H1 (cell line): Measurements from ENCODE around the gene DBNDD2. TPM values are rescaled to one million over a fixed set of nuclear protein-coding genes. Genes with fewer than 3 reads are reported as not detected.

Experiments used
- CREB1 ChIP-seq: IDR thresholded peaks from 2 replicates; pipeline ENCODE4 v1.6.1; 2012; ENCODE audit warnings: inconsistent platforms
- POU5F1 ChIP-seq: IDR thresholded peaks from 2 replicates; pipeline ENCODE4 v1.6.1; 2011; ENCODE audit warnings: low read depth, mild to moderate bottlenecking, low read length, moderate library complexity
- RBBP5 ChIP-seq: IDR thresholded peaks from 2 replicates; pipeline ENCODE4 v1.7.1; 2012; ENCODE audit warnings: low read depth, mild to moderate bottlenecking, inconsistent platforms, low read length, moderate library complexity, borderline replicate concordance
- TBP ChIP-seq: IDR thresholded peaks from 2 replicates; pipeline ENCODE4 v1.6.1; 2011; ENCODE audit warnings: low read depth, low read length, improper control_type of control experiment
- polyA plus RNA-seq, 7 experiments: library from polyadenylated mRNA; depleted of rRNA in 3 of 7; stranded (reverse) in 5 of 7; unstranded in 2 of 7; fragments of >200 nt in 5 of 7; fragments of 200-250 nt in 2 of 7; gene quantifications; 1 replicate in 5 of 7; 2 replicates in 1 of 7; 4 replicates in 1 of 7; pipeline versions ENCODE4 v1.2.1 to v1.2.3, GENCODE V29; 2011 to 2013; ENCODE audit warnings: missing spikeins in 2 of 7, mixed read lengths in 2 of 7
- total RNA-seq: library from RNA; stranded (reverse); fragmentation: NEBNext Ultra II Directional; extraction: Animal tissue kit (Norgen Biotek cat#: 25700); gene quantifications from 2 replicates; pipeline ENCODE4 v1.2.1, GENCODE V29; 2021

The DBNDD2 gene
- total and polyA plus RNA-seq, 2 of the 8 experiments (the other 6 are each of a cell fraction or from before 2014, with no cell fraction given): 55.8 to 96.3 TPM

GRCh38 chr20:45412653-45413052, 4.6 kb downstream of the DBNDD2 start (continued):
- TF ChIP-seq CREB1 (no peak), POU5F1 (no peak), TBP (no peak), RBBP5 (no peak)
